ENCODE results near the gene KPNB1. TPM values are rescaled to one million over a fixed set of nuclear protein-coding genes. Genes with fewer than 3 reads are reported as not detected.

KPNB1 gene
- total RNA-seq, 1 donor from 2014 or later, result 298 TPM

GRCh38 chr17:47621293-47622179 is 28.2 kb upstream of the KPNB1 start:
- peaks cover 25% of the 10 kb centered on the region for H3K36me3 Mint-ChIP-seq (ENCODE audit: low read depth)
- peak overlapping the region; percentile 92 for H3K27ac Mint-ChIP-seq (ENCODE audit: unreplicated experiment)
- H3K27me3 Mint-ChIP-seq (ENCODE audit: low read depth), result no peaks in the 10 kb centered on the region
- peak overlapping the region; percentile 46 for H3K4me3 Mint-ChIP-seq (ENCODE audit: unreplicated experiment)
- TF ChIP-seq CTCF (IDR thresholded peaks at IDR 0.05), result peak; percentile 65
- no peak for DNase-seq (ENCODE audit: low spot score)
- no peaks in the 10 kb centered on the region for H3K9me3 Mint-ChIP-seq (ENCODE audit: low read depth)
- peaks cover 54% of the 10 kb centered on the region for H3K4me1 Mint-ChIP-seq (ENCODE audit: low read depth)

GRCh38 chr17:47622180-47622549 is 27.6 kb upstream of the KPNB1 start:
- Mint-ChIP-seq H3K27ac (ENCODE audit: unreplicated experiment) (peak overlapping the region; percentile 92), H3K27me3 (ENCODE audit: low read depth) (no peaks in the 10 kb centered on the region), H3K4me1 (ENCODE audit: low read depth) (peaks cover 54% of the 10 kb centered on the region), H3K4me3 (ENCODE audit: unreplicated experiment) (peak overlapping the region; percentile 54), H3K9me3 (ENCODE audit: low read depth) (no peaks in the 10 kb centered on the region), H3K36me3 (ENCODE audit: low read depth) (peaks cover 25% of the 10 kb centered on the region)
- DNase-seq (ENCODE audit: low spot score), result no peak
- TF ChIP-seq CTCF (IDR thresholded peaks at IDR 0.05), result no peak

- Mint-ChIP-seq H3K36me3 (ENCODE audit: low read depth) (peaks cover 12% of the 10 kb centered on the region), H3K27ac (ENCODE audit: unreplicated experiment) (no peak overlapping the region), H3K4me3 (ENCODE audit: unreplicated experiment) (no peak overlapping the region), H3K9me3 (ENCODE audit: low read depth) (no peaks in the 10 kb centered on the region), H3K4me1 (ENCODE audit: low read depth) (peaks cover 38% of the 10 kb centered on the region), H3K27me3 (ENCODE audit: low read depth) (no peaks in the 10 kb centered on the region)
- no peak for TF ChIP-seq CTCF (IDR thresholded peaks at IDR 0.05)
- no peak for DNase-seq (ENCODE audit: low spot score)
Observed at GRCh38 chr17:47624727-47625068, 25.0 kb upstream of the KPNB1 start.

GRCh38 chr17:47628014-47628566 is 21.6 kb upstream of the KPNB1 start:
- no peak for DNase-seq (ENCODE audit: low spot score)
- TF ChIP-seq CTCF (IDR thresholded peaks at IDR 0.05), result no peak
- Mint-ChIP-seq H3K4me3 (ENCODE audit: unreplicated experiment) (no peak overlapping the region), H3K36me3 (ENCODE audit: low read depth) (peaks cover 7% of the 10 kb centered on the region), H3K27me3 (ENCODE audit: low read depth) (no peaks in the 10 kb centered on the region), H3K4me1 (ENCODE audit: low read depth) (peaks cover 7% of the 10 kb centered on the region), H3K27ac (ENCODE audit: unreplicated experiment) (no peak overlapping the region), H3K9me3 (ENCODE audit: low read depth) (no peaks in the 10 kb centered on the region)

- DNase-seq (ENCODE audit: low spot score), result no peak
- no peaks in the 10 kb centered on the region for H3K27me3 Mint-ChIP-seq (ENCODE audit: low read depth)
- no peak for TF ChIP-seq CTCF (IDR thresholded peaks at IDR 0.05)
- H3K27ac Mint-ChIP-seq (ENCODE audit: unreplicated experiment), result no peak overlapping the region
- H3K4me3 Mint-ChIP-seq (ENCODE audit: unreplicated experiment), result no peak overlapping the region
- no peaks in the 10 kb centered on the region for H3K9me3 Mint-ChIP-seq (ENCODE audit: low read depth)
- H3K4me1 Mint-ChIP-seq (ENCODE audit: low read depth), result no peaks in the 10 kb centered on the region
- peaks cover 1% of the 10 kb centered on the region for H3K36me3 Mint-ChIP-seq (ENCODE audit: low read depth)
Observed at GRCh38 chr17:47629826-47630225, 19.9 kb upstream of the KPNB1 start.
